HG03097 (cell line): ENCODE data around the gene PPP1R13L.
"Not testable (repeated sequence)": the region's sequence is repeated elsewhere in the genome, so short reads cannot be mapped to it uniquely, and the experiment has no call there.

Experiments used
- ATAC-seq: cut with Tn5 transposase; IDR thresholded peaks from one replicate; pipeline ENCODE4 v1.9.1; 2021; ENCODE audit not compliant: unreplicated experiment, low FRiP score

PPP1R13L gene

DNA sequence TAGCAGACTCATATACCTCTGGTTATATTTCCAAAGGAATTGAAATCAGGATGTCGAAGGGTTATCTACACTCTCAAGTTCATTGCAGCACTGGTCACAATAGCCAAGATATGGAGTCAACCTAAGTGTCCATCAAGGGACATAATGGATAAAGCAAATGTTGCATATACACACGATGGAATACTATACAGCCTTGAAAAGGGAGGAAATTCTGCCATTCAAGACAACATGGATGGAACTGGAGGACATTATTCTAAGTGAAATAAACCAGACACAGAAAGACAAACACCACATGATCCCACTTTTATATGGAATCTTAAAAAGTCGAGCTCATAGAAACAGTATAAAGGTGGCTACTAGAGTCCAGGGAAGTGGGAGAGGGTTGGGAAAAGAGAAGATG, 32.5 kb upstream of the PPP1R13L start:
- no peak for ATAC-seq

DNA sequence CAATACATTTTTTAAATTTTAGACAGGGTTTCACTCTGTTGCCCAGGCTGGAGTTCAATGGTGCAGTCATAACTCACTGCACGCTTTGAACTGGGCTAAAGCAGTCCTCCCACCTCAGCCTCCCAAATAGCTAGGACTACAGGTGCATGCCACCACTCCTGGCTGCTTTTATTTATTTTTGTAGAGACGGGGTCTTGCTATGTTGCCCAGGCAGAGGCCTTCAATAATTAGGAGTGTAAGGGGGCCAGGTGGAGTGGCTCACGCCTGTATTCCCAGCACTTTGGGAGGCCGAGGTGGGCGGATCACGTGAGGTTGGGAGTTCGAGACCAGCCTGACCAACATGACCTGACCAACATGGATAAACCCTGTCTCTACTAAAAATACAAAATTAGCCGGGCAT, 27.7 kb upstream of the PPP1R13L start:
- ATAC-seq, result not testable (repeated sequence)

DNA sequence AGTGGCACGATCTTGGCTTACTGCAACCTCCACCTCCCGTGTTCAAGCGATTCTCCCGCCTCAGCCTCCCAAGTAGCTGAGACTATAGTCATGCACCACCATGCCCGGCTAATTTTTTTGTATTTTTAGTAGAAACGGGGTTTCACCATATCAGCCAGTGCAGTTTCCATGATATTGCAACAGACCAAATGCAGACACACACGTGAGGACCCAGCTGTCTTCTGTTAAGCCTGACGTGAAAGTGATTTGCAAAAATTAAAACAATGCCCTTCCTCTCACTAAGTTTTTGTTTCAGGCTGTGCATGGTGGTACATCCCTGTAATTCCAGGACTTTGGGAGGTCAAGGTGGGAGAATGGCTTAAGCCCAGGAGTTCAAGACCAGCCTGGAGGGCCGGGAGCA, 26.1 kb upstream of the PPP1R13L start:
- not testable (repeated sequence) for ATAC-seq

DNA sequence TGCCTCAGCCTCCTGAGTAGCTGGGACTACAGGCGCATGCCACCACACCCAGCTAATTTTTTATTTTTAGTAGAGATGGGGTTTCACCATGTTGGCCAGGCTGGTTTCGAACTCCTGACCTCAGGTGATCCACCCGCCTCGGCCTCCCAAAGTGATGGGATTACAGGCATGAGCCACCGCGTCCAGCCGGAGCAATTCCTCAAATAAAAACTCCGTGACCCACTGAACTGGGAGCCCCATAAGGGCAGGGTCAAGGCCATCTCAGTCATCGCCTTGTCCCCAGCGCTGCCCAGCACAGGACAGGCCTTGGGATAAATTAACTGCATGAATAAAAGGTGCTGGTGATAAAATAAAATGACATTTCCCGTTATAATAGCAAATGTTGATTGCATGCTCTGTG, 25.0 kb upstream of the PPP1R13L start:
- not testable (repeated sequence) for ATAC-seq

DNA sequence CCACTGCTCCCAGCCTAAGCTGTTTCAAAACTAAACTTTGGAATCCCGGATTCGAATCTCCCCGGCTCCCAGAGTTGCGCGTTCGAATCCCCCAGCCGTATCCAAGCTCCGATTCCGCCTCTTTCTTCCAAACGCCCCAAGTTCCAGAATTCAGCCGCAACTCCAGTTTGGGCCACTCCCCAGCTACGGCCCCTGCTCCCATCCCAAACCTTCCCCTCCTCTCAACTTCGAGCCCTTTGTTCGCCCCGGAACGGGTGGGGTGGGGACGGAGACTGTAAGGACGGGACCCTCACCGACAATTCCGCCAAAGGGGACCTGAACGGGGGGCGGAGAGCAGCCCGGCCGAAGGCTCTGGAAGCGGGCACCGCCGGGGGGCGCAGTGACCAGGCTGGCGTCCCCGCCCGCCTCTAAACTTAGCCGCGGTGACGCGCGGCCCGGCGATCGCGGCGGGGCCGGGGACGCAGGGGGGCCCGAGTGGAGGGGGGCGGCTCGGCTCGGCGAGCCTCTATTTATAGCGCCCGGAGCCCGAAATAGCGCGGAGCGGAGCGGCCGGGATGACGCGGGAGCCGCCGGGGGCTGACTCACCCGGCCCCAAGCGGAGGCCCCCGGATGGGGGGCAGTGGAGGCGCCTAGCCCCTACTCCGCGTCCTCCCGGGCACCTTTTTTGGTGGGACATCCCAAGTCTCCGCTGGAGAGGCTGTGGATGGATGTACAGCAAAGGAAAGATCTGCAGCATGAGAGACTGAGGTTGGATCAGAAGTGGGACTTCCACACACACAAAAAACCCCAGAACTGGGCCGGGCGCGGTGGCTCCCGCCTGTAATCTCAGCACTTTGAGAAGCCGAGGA, 23.7 kb upstream of the PPP1R13L start:
- ATAC-seq, result no peak

DNA sequence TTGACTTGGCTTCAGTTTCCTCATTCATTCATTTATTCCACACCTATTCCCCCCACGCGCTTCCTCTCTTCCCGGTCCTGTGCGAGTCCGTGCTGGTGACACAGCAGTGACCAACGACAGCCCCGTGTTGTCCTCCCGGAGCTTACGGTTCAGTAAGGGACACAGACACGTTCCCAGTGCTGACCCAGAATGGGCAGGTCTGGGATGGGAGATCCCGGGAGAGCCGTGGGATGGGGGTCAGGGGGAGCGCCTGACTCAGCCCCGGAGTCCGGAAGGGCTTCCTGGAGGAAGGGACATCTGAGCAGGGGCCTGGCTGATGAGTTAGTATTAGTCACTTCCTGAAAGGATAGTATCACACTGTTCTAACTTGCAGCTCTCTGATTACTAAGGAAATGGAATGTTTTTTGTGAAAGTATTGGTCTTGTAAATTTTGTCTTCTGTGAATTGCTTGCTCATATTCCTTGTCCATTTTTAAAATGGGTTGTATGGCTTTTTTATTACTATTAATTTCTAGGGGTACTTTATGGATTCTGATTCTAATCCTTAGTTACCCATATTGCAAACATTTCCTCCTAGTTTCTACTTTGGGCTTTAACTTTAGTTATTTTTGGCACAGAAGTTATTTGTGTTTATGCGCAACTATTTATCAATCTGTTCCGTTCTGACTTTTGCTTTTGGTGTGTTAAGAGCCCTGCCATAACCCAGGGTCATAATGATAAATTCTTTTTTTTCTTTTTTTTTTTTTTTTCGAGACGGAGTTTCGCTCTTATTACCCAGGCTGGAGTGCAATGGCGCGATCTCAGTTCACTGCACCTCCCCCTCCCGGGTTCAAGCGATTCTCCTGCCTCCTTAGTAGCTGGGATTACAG, 19.6 kb upstream of the PPP1R13L start:
- peak; percentile 28 for ATAC-seq

DNA sequence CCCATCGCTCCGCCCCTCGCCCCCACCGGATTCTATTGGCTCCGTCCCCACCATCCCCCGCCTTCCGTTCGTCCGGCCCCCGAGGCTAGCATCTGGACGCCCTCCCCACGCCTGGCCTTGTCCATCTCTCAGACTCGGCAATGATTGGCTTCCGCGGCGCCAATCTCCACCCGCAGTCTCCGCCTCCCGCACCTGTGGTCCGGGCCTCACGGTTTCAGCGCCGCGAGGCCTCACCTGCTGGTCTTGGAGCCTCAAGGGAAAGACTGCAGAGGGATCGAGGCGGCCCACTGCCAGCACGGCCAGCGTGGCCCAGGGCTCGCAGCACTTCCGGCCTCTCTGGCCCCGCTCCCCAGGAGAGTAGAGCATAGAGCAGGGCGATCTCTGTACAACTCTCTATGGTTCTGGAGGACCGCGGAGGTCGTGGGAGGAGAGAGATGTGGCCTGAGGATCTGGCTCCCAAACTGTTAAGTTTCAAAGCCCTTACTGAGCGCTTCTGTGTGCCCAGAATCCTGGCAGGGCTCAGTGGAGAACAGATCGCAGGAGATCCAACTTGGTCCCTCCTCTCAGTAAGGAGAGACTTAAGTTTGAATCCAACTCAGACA, 18.8 kb upstream of the PPP1R13L start, which contains the start of gene ERCC1:
Gene ERCC1 (minus strand): TSS at position 329 of the 602 bp plus-strand sequence. CDS start 543 bp downstream, outside the sequence.
- peak; percentile 59 for ATAC-seq

DNA sequence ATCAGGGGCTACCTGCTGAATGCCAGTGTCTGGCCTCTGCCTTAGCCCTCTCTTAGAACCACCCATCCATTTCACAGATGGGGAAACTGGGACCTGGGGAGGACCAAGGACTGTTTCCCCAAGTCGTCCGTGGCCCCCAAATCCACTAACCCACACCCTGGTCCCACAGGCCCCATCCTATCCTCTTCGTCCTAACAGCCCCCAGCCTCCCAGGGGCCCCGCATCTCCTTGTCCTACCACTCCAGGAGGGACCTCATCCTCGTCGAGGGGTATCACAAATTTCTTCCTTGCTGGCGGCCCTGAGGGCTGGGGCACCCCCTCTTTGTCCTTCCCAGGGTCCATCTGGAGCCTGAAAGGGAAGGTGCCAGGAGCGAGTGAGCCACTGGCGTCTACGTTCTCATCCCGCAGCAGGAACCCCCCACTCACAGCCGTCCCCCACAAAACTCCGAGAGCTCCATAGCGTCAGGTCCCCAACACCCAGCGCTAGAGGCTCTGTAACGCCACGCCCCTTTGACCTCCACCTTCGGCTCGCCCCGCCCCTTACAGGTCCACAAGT, 18.2 kb upstream of the PPP1R13L start:
- no peak for ATAC-seq

DNA sequence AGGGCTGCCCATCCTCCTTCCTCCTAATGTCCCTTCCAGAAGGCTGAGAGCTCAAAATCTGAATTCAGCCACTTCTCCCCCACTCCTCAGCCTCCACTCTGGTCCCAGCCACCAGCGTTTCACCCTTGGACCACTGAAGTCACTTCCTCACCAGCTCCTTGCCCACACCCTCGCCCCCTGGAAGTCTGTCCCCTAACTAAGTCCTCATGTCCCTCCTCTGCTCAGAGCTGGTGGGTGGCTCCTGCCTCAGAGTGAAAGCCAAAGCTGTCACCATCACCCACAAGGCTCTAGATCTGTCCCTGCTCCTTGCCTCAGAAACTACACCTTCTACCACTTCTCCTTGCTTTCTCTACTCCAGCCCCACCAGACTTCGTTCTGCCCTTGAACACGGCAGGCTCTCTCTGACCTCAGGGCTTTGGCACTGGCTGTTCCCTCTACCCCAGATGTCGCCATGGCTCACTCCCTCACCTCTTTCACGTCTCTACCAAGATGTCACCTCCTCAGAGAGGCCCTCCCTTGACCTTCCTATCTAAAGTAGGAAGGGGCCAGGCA, 17.2 kb upstream of the PPP1R13L start:
- ATAC-seq, result no peak

DNA sequence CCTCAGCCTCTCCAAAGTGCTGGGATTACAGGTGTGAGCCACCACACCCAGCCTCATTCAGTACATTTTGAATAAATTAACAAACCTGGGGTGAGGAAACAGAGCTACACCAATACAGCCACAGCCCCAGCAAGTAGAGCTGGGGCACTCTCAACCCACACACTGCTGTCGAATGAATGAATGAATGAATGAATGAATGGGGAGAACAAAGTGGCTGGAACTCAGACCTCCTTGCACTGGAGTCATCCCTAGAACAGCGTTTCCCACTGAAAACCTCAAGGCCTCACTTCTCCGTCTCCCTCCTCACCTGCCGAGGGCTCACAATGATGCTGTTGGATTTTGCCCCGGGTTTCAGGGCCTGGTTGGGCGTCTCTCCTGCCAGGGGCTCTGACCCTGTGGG, 16.0 kb upstream of the PPP1R13L start:
- ATAC-seq, result no peak

DNA sequence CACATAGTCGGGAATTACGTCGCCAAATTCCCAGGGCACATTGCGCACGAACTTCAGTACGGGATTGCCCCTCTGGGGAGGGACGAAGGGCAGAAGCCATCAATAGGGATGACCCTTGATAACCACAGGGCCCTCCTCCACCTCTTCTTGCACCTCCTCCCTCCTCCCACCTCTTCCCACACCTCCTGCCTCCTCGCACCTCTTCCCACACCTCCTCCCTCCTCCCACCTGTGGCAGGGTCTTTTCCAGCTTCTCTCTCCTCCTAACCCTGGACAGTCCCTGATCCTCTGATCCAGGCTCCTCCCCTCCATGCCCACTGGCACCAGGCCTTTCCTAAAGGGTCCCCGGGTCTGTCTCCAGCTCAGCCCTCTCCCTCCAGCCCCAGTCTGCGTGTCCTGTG, 15.5 kb upstream of the PPP1R13L start:
- no peak for ATAC-seq

DNA sequence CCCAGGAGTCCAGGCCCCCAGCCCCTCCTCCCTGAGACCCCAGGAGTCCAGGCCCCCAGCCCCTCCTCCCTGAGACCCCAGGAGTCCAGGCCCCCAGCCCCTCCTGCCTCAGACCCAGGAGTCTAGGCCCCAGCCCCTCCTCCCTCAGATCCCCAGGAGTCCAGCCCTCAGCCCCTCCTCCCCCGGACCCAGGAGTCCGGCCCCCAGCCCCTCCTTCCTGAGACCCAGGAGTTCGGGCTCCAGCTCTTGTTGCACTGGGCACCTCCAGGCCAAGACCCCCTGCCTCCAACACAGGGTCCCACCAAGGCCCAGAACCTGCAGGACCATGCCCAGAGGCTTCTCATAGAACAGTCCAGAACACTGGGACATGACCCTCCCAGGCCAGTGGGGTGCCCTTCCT, 15.0 kb upstream of the PPP1R13L start:
- ATAC-seq, result no peak

DNA sequence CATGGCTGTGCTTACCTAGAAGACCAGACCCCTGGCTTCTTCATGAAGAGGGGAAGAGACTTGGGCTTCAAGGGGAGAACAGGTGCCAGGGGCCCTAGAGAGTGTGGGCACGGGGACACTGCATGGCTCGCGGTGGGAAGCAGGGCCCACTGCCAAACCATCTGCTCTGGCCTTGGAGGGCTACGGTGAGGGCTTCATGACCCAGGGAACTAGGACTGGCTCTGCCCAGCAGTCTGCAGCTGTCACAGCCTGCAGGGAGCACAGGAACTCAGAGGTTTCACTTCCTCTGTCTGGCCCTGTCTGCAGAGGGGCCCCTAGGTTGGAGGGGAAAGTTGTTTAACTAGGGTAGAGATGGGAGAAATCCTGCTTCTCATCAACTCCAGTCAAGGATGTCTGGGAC, 14.5 kb upstream of the PPP1R13L start:
- ATAC-seq, result no peak

DNA sequence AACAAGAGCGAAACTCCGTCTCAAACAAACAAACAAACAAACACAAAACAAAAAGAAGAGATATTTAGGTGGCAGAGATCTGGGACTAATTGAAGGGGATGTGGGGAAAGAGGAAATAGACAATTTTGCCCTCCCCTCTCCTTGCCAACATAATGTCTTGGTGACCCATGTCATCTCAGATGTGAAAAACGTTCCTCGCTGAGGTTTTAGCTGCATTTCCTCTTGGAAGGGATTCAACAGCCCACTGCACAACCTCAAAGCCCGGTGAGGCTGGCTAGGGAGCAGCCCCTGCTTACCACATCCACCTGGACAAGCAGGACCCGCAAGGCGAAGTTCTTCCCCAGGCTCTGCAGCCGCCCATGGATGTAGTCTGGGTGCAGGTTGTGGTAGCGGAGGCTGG, 13.9 kb upstream of the PPP1R13L start:
- no peak for ATAC-seq

DNA sequence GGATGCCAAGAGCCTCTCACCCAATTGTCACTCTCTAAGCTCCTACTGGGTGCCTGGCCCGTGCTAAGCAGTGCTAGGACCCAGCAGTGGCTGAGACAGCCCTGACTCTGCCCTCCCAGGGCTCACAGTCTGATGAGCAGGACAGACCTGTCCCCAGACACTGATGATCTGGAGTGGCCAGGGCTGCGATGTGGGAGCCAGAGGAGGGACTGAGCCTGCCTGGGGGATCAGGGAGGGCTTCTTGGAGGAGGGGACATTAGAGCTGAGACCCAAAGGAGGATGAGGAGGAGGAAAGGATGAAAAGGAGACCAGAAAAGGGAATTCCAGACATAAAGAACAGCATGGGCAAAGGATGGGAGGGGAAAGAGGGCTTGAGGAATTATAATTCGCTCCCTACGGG, 12.3 kb upstream of the PPP1R13L start:
- no peak for ATAC-seq

DNA sequence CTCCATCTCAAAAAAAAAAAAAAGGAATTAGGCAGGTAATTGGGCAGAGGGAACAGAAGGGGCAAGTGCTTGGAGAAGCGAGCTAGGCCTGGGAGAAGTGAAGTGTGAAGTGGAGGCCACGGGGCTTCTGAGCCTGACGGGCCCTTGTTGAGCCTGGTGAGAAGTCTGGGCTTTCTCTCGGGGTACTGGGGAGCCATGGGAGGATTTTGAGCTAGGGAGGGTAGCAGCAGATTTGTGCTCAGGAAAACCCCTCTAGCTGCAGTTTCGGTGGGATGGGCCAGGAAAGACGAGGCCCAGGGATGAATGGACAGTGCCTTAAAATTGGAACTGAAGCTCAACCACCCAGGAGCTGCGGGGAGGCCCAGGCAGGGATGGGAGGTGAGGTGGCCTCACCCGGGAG, 9.6 kb upstream of the PPP1R13L start:
- ATAC-seq, result no peak

DNA sequence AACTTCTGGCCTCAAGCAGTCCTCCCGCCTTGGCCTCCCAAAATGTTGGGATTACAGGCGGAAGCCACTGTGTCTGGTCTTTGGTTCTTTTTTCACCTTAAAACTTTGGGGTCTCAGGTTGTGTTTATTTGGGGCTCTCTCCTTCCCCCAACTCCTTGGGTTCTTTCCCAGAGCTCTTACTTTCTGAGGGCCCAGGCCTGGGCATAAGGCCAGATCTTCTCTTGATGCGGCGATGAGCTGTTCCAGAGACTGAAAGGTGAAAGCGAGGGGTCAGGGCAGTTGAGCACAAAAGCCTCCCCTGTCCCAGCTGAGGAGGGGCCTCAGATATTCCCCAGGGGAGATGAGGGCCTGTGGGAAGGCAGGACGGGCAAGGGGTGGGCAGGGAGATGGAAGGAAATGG, 8.6 kb upstream of the PPP1R13L start:
- no peak for ATAC-seq

DNA sequence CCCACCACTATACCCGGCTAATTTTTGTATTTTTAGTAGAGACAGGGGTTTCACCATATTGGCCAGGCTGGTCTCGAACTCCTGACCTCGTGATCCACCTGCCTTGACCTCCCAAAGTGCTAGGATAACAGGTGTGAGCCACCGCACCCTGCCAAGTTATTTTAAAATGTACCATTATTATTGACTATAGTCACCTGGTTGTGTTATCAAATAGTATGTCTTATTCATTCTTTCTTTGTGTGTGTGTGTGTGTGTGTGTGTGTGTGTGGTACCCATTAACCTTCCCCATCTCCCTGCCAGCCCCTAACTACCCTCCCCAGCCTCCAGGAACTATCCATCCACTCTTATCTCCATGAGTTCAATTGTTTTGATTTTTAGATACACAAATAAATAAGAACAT, 5.5 kb upstream of the PPP1R13L start:
- not testable (repeated sequence) for ATAC-seq

DNA sequence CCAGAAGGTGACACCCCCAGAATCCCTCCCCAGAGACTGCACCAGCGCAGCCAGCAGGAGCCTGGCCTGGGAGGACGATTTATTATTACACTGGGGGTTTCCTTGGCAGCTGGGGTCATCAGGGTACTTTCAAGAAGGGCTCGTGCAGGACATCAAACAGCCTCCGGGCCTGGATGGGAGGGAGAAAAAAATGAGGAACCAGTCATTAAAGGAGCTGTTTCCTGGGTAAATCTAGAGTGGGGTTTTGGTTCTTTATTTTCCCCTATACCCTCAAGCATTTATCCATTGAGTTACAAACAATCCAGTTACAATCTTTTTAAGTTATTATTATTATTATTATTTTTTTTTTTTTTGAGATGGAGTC, 4.7 kb upstream of the PPP1R13L start:
- no peak for ATAC-seq

DNA sequence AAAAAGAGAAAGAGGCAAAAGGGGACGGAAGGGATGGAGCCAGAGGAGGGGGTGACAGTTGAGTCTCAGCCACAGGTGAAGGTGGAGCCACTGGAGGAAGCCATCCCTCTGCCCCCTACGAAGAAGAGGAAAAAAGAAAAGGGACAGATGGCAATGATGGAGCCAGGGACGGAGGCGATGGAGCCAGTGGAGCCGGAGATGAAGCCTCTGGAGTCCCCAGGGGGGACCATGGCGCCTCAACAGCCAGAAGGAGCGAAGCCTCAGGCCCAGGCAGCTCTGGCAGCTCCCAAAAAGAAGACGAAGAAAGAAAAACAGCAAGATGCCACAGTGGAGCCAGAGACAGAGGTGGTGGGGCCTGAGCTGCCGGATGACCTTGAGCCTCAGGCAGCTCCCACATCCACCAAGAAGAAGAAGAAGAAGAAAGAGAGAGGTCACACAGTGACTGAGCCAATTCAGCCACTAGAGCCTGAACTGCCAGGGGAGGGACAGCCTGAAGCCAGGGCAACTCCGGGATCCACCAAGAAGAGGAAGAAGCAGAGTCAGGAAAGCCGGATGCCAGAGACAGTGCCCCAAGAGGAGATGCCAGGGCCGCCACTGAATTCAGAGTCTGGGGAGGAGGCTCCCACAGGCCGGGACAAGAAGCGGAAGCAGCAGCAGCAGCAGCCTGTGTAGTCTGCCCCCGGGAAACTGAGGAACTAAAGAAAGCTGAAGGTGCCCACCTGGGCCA, 4.1 kb upstream of the PPP1R13L start:
- ATAC-seq, result no peak
